ENCODE results near the gene DACT1. TPM values are rescaled to one million over a fixed set of nuclear protein-coding genes. Genes with fewer than 3 reads are reported as not detected.

Gene DACT1
- total RNA-seq, 1 donor from 2014 or later, result 326 TPM

GRCh38 chr14:58697266-58697929 lies 59.6 kb downstream of the DACT1 start:
- H3K36me3 Mint-ChIP-seq (ENCODE audit: low read depth), result no peaks in the 10 kb centered on the region
- no peaks in the 10 kb centered on the region for H3K27me3 Mint-ChIP-seq (ENCODE audit: low read depth)
- H3K4me1 Mint-ChIP-seq (ENCODE audit: low read depth), result peaks cover 11% of the 10 kb centered on the region
- no peak overlapping the region for H3K4me3 Mint-ChIP-seq (ENCODE audit: unreplicated experiment)
- TF ChIP-seq, protein P1, sequence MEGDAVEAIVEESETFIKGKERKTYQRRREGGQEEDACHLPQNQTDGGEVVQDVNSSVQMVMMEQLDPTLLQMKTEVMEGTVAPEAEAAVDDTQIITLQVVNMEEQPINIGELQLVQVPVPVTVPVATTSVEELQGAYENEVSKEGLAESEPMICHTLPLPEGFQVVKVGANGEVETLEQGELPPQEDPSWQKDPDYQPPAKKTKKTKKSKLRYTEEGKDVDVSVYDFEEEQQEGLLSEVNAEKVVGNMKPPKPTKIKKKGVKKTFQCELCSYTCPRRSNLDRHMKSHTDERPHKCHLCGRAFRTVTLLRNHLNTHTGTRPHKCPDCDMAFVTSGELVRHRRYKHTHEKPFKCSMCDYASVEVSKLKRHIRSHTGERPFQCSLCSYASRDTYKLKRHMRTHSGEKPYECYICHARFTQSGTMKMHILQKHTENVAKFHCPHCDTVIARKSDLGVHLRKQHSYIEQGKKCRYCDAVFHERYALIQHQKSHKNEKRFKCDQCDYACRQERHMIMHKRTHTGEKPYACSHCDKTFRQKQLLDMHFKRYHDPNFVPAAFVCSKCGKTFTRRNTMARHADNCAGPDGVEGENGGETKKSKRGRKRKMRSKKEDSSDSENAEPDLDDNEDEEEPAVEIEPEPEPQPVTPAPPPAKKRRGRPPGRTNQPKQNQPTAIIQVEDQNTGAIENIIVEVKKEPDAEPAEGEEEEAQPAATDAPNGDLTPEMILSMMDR (IDR thresholded peaks at IDR 0.05), result no peak
- no peaks in the 10 kb centered on the region for H3K9me3 Mint-ChIP-seq (ENCODE audit: low read depth)
- DNase-seq (ENCODE audit: low spot score), result no peak
- no peak overlapping the region for H3K27ac Mint-ChIP-seq (ENCODE audit: unreplicated experiment)

Other genes with a start within 250 kb of the DACT1 start
- not detected in 3 replicates for gene TOMM20L, start 242.0 kb upstream of the DACT1 start, total RNA-seq
- gene TIMM9, start 210.4 kb upstream of the DACT1 start, total RNA-seq, result 27.5 to 32.4 TPM (median 32.4 TPM) in 3 replicates
- 14.0 to 25.6 TPM (median 14.5 TPM) in 3 replicates for gene KIAA0586, start 210.2 kb upstream of the DACT1 start, total RNA-seq

All from chondrocyte (in vitro differentiated cells).